HEK293T (cell line): ENCODE measurements around the gene MUC16.

Experiments used
- CTCF ChIA-PET: fragments of 350-600 bp; formaldehyde crosslinking; extraction: SDS; loops from one replicate; lab custom pipeline; 2021; ENCODE audit warnings: antibody characterized with exemption, inconsistent platforms; lab: Yijun Ruan, JAX
- POLR2A ChIA-PET: fragments of 350-600 bp; formaldehyde crosslinking; extraction: SDS; loops from one replicate; lab custom pipeline; 2020; ENCODE audit warnings: antibody characterized with exemption, inconsistent platforms; lab: Yijun Ruan, JAX
- DNase-seq: peaks from one replicate; pipeline ENCODE4 v3.0.0; 2012; ENCODE audit warnings: mixed read lengths; ENCODE audit errors: extremely low spot score
- ARNT ChIP-seq: fragments of 450-650 bp; IDR thresholded peaks from 2 replicates; pipeline ENCODE4 v1.6.1; 2017; ENCODE audit warnings: mild to moderate bottlenecking
- BHLHE40 ChIP-seq: fragments of 450-650 bp; IDR thresholded peaks from 2 replicates; pipeline ENCODE4 v1.6.1; 2016; ENCODE audit warnings: mild to moderate bottlenecking, moderate library complexity, borderline replicate concordance
- CTBP1 ChIP-seq: fragments of 450-650 bp; IDR thresholded peaks from 2 replicates; pipeline ENCODE4 v1.6.1; 2016; ENCODE audit warnings: borderline replicate concordance
- ELF4 ChIP-seq: fragments of 450-650 bp; IDR thresholded peaks from 2 replicates; pipeline ENCODE4 v1.6.1; 2017; ENCODE audit warnings: antibody characterized with exemption
- FOXA1 ChIP-seq: fragments of 450-650 bp; IDR thresholded peaks from 2 replicates; pipeline ENCODE4 v1.6.1; 2016; ENCODE audit warnings: mild to moderate bottlenecking
- FOXK2 ChIP-seq: fragments of 450-650 bp; IDR thresholded peaks from 2 replicates; pipeline ENCODE4 v1.6.1; 2016; ENCODE audit warnings: mild to moderate bottlenecking
- FOXM1 ChIP-seq: fragments of 450-650 bp; IDR thresholded peaks from 2 replicates; pipeline ENCODE4 v1.6.1; 2017; ENCODE audit warnings: mild to moderate bottlenecking, borderline replicate concordance
- HDGF ChIP-seq: fragments of 450-650 bp; IDR thresholded peaks from 2 replicates; pipeline ENCODE4 v1.6.1; 2017; ENCODE audit warnings: antibody characterized with exemption, borderline replicate concordance
- L3MBTL2 ChIP-seq: fragments of 450-650 bp; conservative IDR thresholded peaks from 2 replicates; pipeline ENCODE4 v1.6.1; 2016; ENCODE audit warnings: mild to moderate bottlenecking
- LEF1 ChIP-seq: fragments of 450-650 bp; IDR thresholded peaks from 2 replicates; pipeline ENCODE4 v1.6.1; 2017; ENCODE audit warnings: mild to moderate bottlenecking, borderline replicate concordance
- NFRKB ChIP-seq: fragments of 450-650 bp; IDR thresholded peaks from 2 replicates; pipeline ENCODE4 v1.6.1; 2016; ENCODE audit warnings: mild to moderate bottlenecking, moderate library complexity
- PKNOX1 ChIP-seq: fragments of 450-650 bp; IDR thresholded peaks from 2 replicates; pipeline ENCODE4 v1.6.1; 2016
- SP1 ChIP-seq: fragments of 450-650 bp; IDR thresholded peaks from 2 replicates; pipeline ENCODE4 v1.6.1; 2017
- SUZ12 ChIP-seq: fragments of 450-650 bp; IDR thresholded peaks from 2 replicates; pipeline ENCODE4 v1.6.1; 2016; ENCODE audit warnings: mild to moderate bottlenecking
- TARDBP ChIP-seq: fragments of 450-650 bp; IDR thresholded peaks from 2 replicates; pipeline ENCODE4 v1.6.1; 2016
- ZNF384 ChIP-seq: fragments of 450-650 bp; IDR thresholded peaks from 2 replicates; pipeline ENCODE4 v1.6.1; 2016

Gene MUC16

GRCh38 chr19:9011875-9012274 is 1.7 kb upstream of the MUC16 start:
- no peak for DNase-seq
- TF ChIP-seq HDGF, result no peak
- no peak for TF ChIP-seq ELF4
- no peak for TF ChIP-seq L3MBTL2
- TF ChIP-seq FOXM1, result no peak
- no peak for TF ChIP-seq ARNT
- TF ChIP-seq ZNF384, result no peak
- no peak for TF ChIP-seq LEF1
- TF ChIP-seq PKNOX1, result no peak
- no peak for TF ChIP-seq SP1
- no peak for TF ChIP-seq FOXK2
- no peak for TF ChIP-seq CTBP1
- TF ChIP-seq SUZ12, result no peak
- no peak for TF ChIP-seq TARDBP
- TF ChIP-seq NFRKB, result no peak
- no peak for TF ChIP-seq BHLHE40
- TF ChIP-seq FOXA1, result no peak
- ChIA-PET CTCF (no interaction called here), POLR2A (no interaction called here)

- DNase-seq, result no peak
- TF ChIP-seq LEF1 (no peak), FOXA1 (no peak), ZNF384 (no peak), SUZ12 (no peak), ARNT (no peak), L3MBTL2 (no peak), SP1 (no peak), BHLHE40 (no peak), CTBP1 (no peak), PKNOX1 (no peak), FOXM1 (no peak), TARDBP (no peak), HDGF (no peak), FOXK2 (no peak), NFRKB (no peak), ELF4 (no peak)
- POLR2A ChIA-PET, result no interaction called here
- CTCF ChIA-PET, result no interaction called here
Measured at GRCh38 chr19:9010693-9011092, 484 bp upstream of the MUC16 start.

- no peak for TF ChIP-seq FOXK2
- no peak for TF ChIP-seq ARNT
- TF ChIP-seq LEF1, result no peak
- no peak for TF ChIP-seq FOXM1
- no peak for TF ChIP-seq CTBP1
- no peak for TF ChIP-seq FOXA1
- no peak for TF ChIP-seq L3MBTL2
- ChIA-PET POLR2A (no interaction called here), CTCF (no interaction called here)
- DNase-seq, result no peak
Measured at GRCh38 chr19:9009431-9009830, 778 bp downstream of the MUC16 start.

GRCh38 chr19:9008667-9009066 is 1.5 kb downstream of the MUC16 start:
- DNase-seq, result no peak
- CTCF ChIA-PET, result no interaction called here
- POLR2A ChIA-PET, result no interaction called here
- TF ChIP-seq HDGF (no peak), FOXA1 (no peak), ZNF384 (no peak), FOXM1 (no peak), FOXK2 (no peak), SP1 (no peak), BHLHE40 (no peak), LEF1 (no peak)

- POLR2A ChIA-PET, result no interaction called here
- CTCF ChIA-PET, result no interaction called here
- no peak for DNase-seq
- TF ChIP-seq BHLHE40 (no peak), LEF1 (no peak), L3MBTL2 (no peak), SP1 (no peak), FOXM1 (no peak), ARNT (no peak), CTBP1 (no peak), HDGF (no peak), TARDBP (no peak), NFRKB (no peak), ELF4 (no peak), FOXK2 (no peak), FOXA1 (no peak), ZNF384 (no peak)
Measured at GRCh38 chr19:9000933-9001332, 9.3 kb downstream of the MUC16 start.

GRCh38 chr19:8988204-8988603 is 22.0 kb downstream of the MUC16 start:
- DNase-seq, result no peak
- TF ChIP-seq ARNT (no peak), PKNOX1 (no peak), FOXA1 (no peak), HDGF (no peak), ELF4 (no peak), BHLHE40 (no peak), L3MBTL2 (no peak), FOXK2 (no peak), FOXM1 (no peak), CTBP1 (no peak), LEF1 (no peak), SP1 (no peak), SUZ12 (no peak), ZNF384 (no peak), TARDBP (no peak)
- POLR2A ChIA-PET, result no interaction called here
- CTCF ChIA-PET, result no interaction called here
